PFSK-1 (cell line): Measurements from ENCODE around the gene SLC39A8.

Experiments used
- FOXP2 ChIP-seq: optimal IDR thresholded peaks from 2 replicates; pipeline ENCODE3; 2011; ENCODE audit warnings: borderline replicate concordance, control low read depth, inconsistent platforms; ENCODE audit not compliant: insufficient read depth; ENCODE audit errors: extremely low read length, extremely low read depth
- POLR2AphosphoS5 ChIP-seq: IDR thresholded peaks from 2 replicates; pipeline ENCODE4 v1.6.1; 2012; ENCODE audit warnings: low read depth, mild to moderate bottlenecking, control low read depth, low read length, moderate library complexity
- SIN3A ChIP-seq: IDR thresholded peaks from 2 replicates; pipeline ENCODE4 v1.6.1; 2012; ENCODE audit warnings: mild to moderate bottlenecking, low read length, moderate library complexity, borderline replicate concordance; ENCODE audit not compliant: insufficient read depth
- TAF1 ChIP-seq: IDR thresholded peaks from 2 replicates; pipeline ENCODE4 v1.6.1; 2012; ENCODE audit warnings: low read length, control low read depth, borderline replicate concordance; ENCODE audit not compliant: insufficient read depth
- TF ChIP-seq, protein P1 (sequence below), 2 experiments: IDR thresholded peaks; 2 replicates each; pipeline versions ENCODE4 v1.6.1 to v1.8.0; 2011 to 2012; ENCODE audit warnings: low read depth in 2 of 2, low read length in 2 of 2, control low read depth in 1 of 2, inconsistent platforms in 1 of 2, mild to moderate bottlenecking in 1 of 2, moderate library complexity in 1 of 2; ENCODE audit not compliant: insufficient read depth in 1 of 2

DNA sequence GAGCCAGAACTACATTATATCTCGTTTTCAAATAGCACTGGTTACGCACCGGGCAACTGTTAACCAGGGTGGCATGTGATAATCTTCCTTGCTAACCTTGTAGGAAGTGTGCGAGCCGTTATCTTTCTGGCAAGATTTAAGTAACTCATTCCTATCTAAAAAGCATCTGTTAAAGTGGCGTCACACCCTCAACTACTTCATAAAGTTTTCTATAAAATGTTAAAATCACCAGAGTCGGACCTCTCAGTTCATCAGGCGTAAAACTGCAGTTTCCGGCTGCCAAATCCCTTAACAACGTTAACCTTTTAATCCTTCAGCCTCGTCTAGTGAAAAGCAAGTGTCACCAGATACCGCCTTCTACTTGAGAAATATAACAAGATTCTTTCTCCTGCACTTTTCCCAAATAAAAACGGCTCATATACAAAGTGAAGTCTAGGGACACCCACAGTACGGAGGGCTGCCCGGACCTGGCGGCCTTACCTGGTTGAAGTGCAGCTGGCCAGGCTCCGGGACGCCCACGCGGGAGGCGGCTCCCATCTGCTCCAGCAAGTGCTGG, 1.2 kb downstream of the SLC39A8 start:
- TF ChIP-seq TAF1 (no peak), SIN3A (no peak), POLR2AphosphoS5 (no peak), FOXP2 (no peak)
- TF ChIP-seq, protein P1, sequence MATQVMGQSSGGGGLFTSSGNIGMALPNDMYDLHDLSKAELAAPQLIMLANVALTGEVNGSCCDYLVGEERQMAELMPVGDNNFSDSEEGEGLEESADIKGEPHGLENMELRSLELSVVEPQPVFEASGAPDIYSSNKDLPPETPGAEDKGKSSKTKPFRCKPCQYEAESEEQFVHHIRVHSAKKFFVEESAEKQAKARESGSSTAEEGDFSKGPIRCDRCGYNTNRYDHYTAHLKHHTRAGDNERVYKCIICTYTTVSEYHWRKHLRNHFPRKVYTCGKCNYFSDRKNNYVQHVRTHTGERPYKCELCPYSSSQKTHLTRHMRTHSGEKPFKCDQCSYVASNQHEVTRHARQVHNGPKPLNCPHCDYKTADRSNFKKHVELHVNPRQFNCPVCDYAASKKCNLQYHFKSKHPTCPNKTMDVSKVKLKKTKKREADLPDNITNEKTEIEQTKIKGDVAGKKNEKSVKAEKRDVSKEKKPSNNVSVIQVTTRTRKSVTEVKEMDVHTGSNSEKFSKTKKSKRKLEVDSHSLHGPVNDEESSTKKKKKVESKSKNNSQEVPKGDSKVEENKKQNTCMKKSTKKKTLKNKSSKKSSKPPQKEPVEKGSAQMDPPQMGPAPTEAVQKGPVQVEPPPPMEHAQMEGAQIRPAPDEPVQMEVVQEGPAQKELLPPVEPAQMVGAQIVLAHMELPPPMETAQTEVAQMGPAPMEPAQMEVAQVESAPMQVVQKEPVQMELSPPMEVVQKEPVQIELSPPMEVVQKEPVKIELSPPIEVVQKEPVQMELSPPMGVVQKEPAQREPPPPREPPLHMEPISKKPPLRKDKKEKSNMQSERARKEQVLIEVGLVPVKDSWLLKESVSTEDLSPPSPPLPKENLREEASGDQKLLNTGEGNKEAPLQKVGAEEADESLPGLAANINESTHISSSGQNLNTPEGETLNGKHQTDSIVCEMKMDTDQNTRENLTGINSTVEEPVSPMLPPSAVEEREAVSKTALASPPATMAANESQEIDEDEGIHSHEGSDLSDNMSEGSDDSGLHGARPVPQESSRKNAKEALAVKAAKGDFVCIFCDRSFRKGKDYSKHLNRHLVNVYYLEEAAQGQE (IDR thresholded peaks at IDR 0.05; ENCODE audit: insufficient read depth in 1 of 2, low read depth in 2 of 2, low read length in 2 of 2): no peak
